Measurements from ENCODE around the gene ATCAY. TPM values are rescaled to one million over a fixed set of nuclear protein-coding genes. Genes with fewer than 3 reads are reported as not detected.
A peak's percentile ranks its signal among the peaks of the same experiment; 100 is the strongest.

ATCAY gene
- total RNA-seq, 2 donors from 2014 or later, result 3.9 to 8.3 TPM

DNA sequence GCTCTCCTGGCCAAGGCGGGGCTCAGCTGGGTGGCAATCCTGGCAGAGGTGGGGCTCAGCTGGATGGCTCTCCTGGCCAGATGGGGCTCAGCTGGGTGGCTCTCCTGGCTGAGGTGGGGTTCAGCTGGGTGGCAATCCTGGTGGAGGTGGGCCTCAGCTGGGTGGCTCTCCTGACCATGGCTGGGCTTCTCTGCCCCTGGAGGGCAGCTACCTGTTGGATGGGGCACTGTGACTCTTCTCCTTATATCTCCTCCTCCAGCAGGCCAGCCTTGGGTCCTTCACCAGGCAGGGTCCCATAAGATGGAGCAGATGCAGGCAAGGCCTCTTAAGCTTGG lies 28.3 kb upstream of the ATCAY start:
- Histone ChIP-seq H3K27me3 (replicated peaks; ENCODE audit: insufficient read depth) (no peaks in the 10 kb centered on the region), H3K4me1 (replicated peaks) (no peaks in the 10 kb centered on the region), H3K9me3 (no peaks in the 10 kb centered on the region), H3K27ac (no peak overlapping the region), H3K4me3 (no peak overlapping the region), H3K36me3 (no peaks in the 10 kb centered on the region)
- TF ChIP-seq, protein P1, sequence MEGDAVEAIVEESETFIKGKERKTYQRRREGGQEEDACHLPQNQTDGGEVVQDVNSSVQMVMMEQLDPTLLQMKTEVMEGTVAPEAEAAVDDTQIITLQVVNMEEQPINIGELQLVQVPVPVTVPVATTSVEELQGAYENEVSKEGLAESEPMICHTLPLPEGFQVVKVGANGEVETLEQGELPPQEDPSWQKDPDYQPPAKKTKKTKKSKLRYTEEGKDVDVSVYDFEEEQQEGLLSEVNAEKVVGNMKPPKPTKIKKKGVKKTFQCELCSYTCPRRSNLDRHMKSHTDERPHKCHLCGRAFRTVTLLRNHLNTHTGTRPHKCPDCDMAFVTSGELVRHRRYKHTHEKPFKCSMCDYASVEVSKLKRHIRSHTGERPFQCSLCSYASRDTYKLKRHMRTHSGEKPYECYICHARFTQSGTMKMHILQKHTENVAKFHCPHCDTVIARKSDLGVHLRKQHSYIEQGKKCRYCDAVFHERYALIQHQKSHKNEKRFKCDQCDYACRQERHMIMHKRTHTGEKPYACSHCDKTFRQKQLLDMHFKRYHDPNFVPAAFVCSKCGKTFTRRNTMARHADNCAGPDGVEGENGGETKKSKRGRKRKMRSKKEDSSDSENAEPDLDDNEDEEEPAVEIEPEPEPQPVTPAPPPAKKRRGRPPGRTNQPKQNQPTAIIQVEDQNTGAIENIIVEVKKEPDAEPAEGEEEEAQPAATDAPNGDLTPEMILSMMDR (IDR thresholded peaks at IDR 0.05), result no peak
- TF ChIP-seq POLR2A (IDR thresholded peaks at IDR 0.05) (no peak), POLR2AphosphoS5 (IDR thresholded peaks at IDR 0.05) (no peak)
- DNase-seq (ENCODE audit: low spot score), result no peak
- WGBS, result 71% methylated on average over 1 of the region's 1 CpG
- intact Hi-C loops (cut with DNase I), result no loop called here

DNA sequence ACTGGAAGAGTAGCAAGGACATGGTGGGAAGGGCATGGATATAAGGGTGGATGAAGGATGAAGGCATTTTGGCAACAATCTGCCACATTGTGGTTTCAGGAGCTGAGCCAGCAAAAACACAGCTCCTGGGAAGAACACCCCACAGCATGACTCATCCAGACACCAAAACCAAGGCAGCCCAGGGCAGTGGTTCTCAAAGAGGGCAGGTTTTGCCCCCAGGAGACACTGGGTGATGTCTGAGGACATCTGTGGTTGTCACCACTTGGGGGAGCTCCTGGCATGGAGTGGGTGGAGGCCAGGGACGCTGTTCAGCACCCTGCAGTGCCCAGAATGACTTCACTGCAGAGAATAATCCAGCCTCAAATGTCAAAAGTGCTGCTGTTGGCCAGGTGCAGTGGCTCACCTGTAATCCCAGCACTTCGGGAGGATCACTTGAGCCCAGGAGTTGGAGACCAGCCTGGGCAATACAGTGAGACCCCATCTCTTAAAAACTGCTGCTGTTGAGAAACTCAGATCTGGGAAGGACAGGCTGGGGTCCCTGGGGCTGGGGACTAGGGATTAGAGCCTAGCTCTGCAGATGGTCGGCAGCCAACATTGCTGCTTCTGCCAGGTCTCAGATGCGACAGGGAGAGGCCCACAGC lies 27.8 kb upstream of the ATCAY start:
- TF ChIP-seq, protein P1 (IDR thresholded peaks at IDR 0.05), result peak in 1 of 4 experiments; percentile 17
- TF ChIP-seq POLR2AphosphoS5 (IDR thresholded peaks at IDR 0.05), result no peak
- H3K4me3 ChIP-seq, result no peak overlapping the region
- no peaks in the 10 kb centered on the region for H3K9me3 ChIP-seq
- no peaks in the 10 kb centered on the region for H3K4me1 ChIP-seq (replicated peaks)
- intact Hi-C loops (cut with DNase I), result no loop called here
- H3K36me3 ChIP-seq, result no peaks in the 10 kb centered on the region
- no peak overlapping the region for H3K27ac ChIP-seq
- DNase-seq (ENCODE audit: low spot score), result no peak
- WGBS, result 66% methylated on average over 4 of the region's 4 CpGs
- H3K27me3 ChIP-seq (replicated peaks; ENCODE audit: insufficient read depth), result no peaks in the 10 kb centered on the region

- no peak overlapping the region for H3K4me3 ChIP-seq
- H3K27me3 ChIP-seq (replicated peaks; ENCODE audit: insufficient read depth), result no peaks in the 10 kb centered on the region
- DNase-seq (ENCODE audit: low spot score), result no peak
- no peak for TF ChIP-seq POLR2A (IDR thresholded peaks at IDR 0.05)
- TF ChIP-seq, protein P1 (IDR thresholded peaks at IDR 0.05), result no peak
- WGBS, result 93% methylated on average over 19 of the region's 19 CpGs
- intact Hi-C loops (cut with DNase I), result no loop called here
- no peak overlapping the region for H3K27ac ChIP-seq
- no peaks in the 10 kb centered on the region for H3K4me1 ChIP-seq (replicated peaks)
- no peaks in the 10 kb centered on the region for H3K9me3 ChIP-seq
- no peaks in the 10 kb centered on the region for H3K36me3 ChIP-seq
Measured at GRCh38 chr19:3855320-3855719, 25.2 kb upstream of the ATCAY start.

DNA sequence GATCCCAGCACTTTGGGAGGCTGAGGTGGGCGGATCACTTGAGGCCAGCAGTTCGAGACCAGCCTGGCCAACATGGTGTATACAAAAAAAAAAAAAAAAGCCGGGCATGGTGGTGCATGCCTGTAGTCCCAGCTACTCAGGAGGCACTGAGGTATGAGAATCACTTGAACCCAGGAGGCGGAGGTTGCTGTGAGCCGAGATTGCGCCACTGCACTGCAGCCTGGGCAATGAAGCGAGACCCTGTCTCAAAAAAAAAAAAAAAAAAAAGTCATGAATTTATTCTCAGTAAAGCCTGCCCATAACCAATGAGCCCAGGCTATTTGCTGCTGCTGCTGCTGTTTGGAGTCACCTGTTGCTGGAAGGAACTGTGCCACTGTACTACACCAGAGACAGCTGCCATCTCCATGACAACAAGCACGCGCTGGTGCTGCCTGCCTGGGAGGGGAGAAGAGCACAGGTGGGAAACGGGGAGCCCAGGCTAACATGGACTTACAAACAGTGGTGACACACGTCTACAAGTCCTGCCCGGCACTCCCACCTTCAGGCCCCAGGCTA lies 23.0 kb upstream of the ATCAY start:
- intact Hi-C loops (cut with DNase I), result no loop called here
- no peaks in the 10 kb centered on the region for H3K9me3 ChIP-seq
- no peak for DNase-seq (ENCODE audit: low spot score)
- H3K27ac ChIP-seq, result no peak overlapping the region
- WGBS, result 81% methylated on average over 12 of the region's 12 CpGs
- no peak overlapping the region for H3K4me3 ChIP-seq
- TF ChIP-seq POLR2AphosphoS5 (IDR thresholded peaks at IDR 0.05) (no peak), POLR2A (IDR thresholded peaks at IDR 0.05) (no peak)
- TF ChIP-seq, protein P1 (IDR thresholded peaks at IDR 0.05), result no peak
- no peaks in the 10 kb centered on the region for H3K27me3 ChIP-seq (replicated peaks; ENCODE audit: insufficient read depth)
- no peaks in the 10 kb centered on the region for H3K36me3 ChIP-seq
- no peaks in the 10 kb centered on the region for H3K4me1 ChIP-seq (replicated peaks)

DNA sequence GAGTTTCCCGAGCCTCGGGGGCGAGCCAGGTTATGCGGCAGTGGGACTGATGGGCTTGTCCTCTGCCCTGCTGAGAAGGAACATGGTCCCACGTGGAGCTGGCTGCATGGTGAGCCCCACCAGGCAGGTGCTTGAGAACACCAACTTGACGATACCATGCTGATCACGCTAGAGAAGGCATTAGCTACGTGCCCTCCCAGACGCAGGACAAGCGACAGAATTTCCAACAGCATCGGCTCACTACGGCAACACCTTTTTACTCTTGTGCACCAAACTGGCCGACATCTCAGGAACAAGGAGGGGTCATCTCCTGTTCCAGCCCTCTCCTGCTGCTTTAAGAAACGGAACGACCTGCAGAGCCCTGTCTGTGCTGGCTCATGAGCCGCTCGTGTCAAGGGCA lies 20.0 kb upstream of the ATCAY start:
- intact Hi-C loops (cut with DNase I), result no loop called here
- H3K4me1 ChIP-seq (replicated peaks), result no peaks in the 10 kb centered on the region
- H3K4me3 ChIP-seq, result no peak overlapping the region
- H3K27me3 ChIP-seq (replicated peaks; ENCODE audit: insufficient read depth), result no peaks in the 10 kb centered on the region
- 86% methylated on average over 17 of the region's 17 CpGs for WGBS
- H3K36me3 ChIP-seq, result no peaks in the 10 kb centered on the region
- H3K27ac ChIP-seq, result no peak overlapping the region
- DNase-seq (ENCODE audit: low spot score), result no peak
- H3K9me3 ChIP-seq, result no peaks in the 10 kb centered on the region
- TF ChIP-seq, protein P1 (IDR thresholded peaks at IDR 0.05), result no peak
- TF ChIP-seq POLR2A (IDR thresholded peaks at IDR 0.05), result no peak
- no peak for TF ChIP-seq POLR2AphosphoS5 (IDR thresholded peaks at IDR 0.05)
